Keratinocyte (primary cell): Measurements from ENCODE around the gene SH2D6.

Experiments
- CTCF ChIP-seq, 3 experiments: IDR thresholded peaks in 1 of 3; conservative IDR thresholded peaks in 1 of 3; optimal IDR thresholded peaks in 1 of 3; 2 replicates in 2 of 3; 3 replicates in 1 of 3; pipeline versions ENCODE3 to v1.5.1; 2011; ENCODE audit warnings: low read length in 3 of 3, mild to moderate bottlenecking in 3 of 3, moderate library complexity in 2 of 3, control low read depth in 1 of 3, inconsistent platforms in 1 of 3; ENCODE audit not compliant: insufficient read depth in 2 of 3; ENCODE audit errors: extremely low read depth in 1 of 3
- EZH2 ChIP-seq: IDR thresholded peaks from one replicate; pipeline ENCODE4 v1.6.1; 2012; ENCODE audit warnings: inconsistent platforms, mild to moderate bottlenecking, low read length, moderate library complexity

- TF ChIP-seq CTCF (optimal IDR thresholded peaks at IDR 0.05 in 1 of 3, IDR thresholded peaks at IDR 0.05 in 1 of 3, conservative IDR thresholded peaks at IDR 0.05 in 1 of 3; ENCODE audit: extremely low read depth in 1 of 3, insufficient read depth in 2 of 3, low read length in 3 of 3) (no peak), EZH2 (no peak)
These were observed 29.5 kb upstream of the SH2D6 start for GRCh38 chr2:85388878-85389538.
